ENCODE measurements around the gene CHD5.
A peak's percentile ranks its signal among the peaks of the same experiment; 100 is the strongest.

CHD5 gene

DNA sequence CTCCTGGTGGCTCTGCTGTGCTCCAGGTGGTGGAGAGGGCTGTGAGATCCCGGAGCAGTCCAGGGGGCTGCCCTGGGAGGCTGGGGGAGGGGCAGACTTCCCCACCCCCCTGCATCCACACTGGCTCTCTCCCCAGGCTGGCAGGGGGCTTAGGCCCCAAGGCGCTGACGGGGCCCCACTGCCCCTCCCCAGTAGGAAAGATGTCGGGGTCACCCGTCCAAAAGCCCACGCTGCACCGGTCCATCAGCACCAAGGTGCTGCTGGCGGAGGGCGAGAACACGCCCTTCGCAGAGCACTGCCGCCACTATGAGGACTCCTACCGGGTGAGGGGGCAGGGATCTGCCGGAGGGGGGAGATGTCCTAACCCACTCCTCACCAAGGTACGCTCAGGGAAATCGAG, 31.6 kb upstream of the CHD5 start:
- Histone ChIP-seq H3K9me3 (ENCODE audit: control insufficient read depth in 2 of 2, low read length in 2 of 2) (no peaks in the 10 kb centered on the region), H3K4me3 (ENCODE audit: low read length in 2 of 2) (no peak overlapping the region), H3K4me1 (ENCODE audit: control insufficient read depth, insufficient read depth, low read length) (peaks cover 22% of the 10 kb centered on the region), H3K27me3 (ENCODE audit: control insufficient read depth in 1 of 2, insufficient read depth in 2 of 2, low read length in 2 of 2) (no peaks in the 10 kb centered on the region), H3K36me3 (ENCODE audit: control insufficient read depth in 2 of 2, insufficient read depth in 2 of 2, low read length in 2 of 2) (peaks cover 0 to 3% of the 10 kb centered on the region in 2 donors), H3K27ac (ENCODE audit: low read length) (no peak overlapping the region), H3K9ac (ENCODE audit: low read length in 2 of 2) (no peak overlapping the region)

DNA sequence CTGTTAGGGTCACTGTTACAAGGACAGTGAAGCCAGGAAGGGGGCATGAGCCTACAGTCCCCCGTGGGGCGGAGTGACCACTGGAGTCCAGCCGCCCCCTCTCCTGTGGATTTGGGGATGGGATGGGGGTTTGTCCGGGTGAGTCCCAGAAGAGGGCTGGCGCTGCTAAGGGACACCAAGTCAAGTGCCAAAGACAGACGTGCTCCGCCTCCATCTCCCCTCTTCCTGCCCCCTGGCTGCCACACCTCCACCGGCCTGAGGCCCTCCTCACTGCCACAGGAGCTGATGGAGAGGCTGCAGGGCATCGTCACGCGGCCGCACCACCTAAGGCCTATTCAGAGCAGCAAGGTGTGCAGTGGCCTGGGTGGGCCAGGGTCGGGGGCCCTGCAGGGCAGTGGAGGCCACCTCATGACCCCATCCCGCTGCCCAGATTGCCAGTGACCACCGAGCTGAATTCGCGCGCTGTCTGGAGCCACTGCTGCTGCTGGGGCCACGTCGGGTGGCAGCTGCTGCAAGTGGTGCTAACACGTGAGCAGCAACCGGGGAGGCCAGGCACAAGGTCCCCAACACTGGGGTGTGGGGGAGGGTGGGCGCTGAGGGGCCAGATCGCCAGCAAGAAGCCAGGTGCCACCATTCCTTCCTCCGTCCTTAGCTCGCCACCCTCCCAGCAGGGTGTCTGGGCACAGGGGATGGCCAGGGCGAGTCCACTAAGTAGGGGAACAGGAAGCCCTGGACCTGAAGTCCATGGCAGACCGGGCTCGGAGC, 30.7 kb upstream of the CHD5 start:
- H3K9ac ChIP-seq (ENCODE audit: low read length in 2 of 2): no peak overlapping the region
- H3K36me3 ChIP-seq (ENCODE audit: control insufficient read depth in 2 of 2, insufficient read depth in 2 of 2, low read length in 2 of 2): peaks cover 0 to 3% of the 10 kb centered on the region in 2 donors
- no peaks in the 10 kb centered on the region for H3K27me3 ChIP-seq (ENCODE audit: control insufficient read depth in 1 of 2, insufficient read depth in 2 of 2, low read length in 2 of 2)
- no peak overlapping the region for H3K4me3 ChIP-seq (ENCODE audit: low read length in 2 of 2)
- H3K27ac ChIP-seq (ENCODE audit: low read length): no peak overlapping the region
- H3K9me3 ChIP-seq (ENCODE audit: control insufficient read depth in 2 of 2, low read length in 2 of 2): no peaks in the 10 kb centered on the region
- H3K4me1 ChIP-seq (ENCODE audit: control insufficient read depth, insufficient read depth, low read length): peaks cover 30% of the 10 kb centered on the region

DNA sequence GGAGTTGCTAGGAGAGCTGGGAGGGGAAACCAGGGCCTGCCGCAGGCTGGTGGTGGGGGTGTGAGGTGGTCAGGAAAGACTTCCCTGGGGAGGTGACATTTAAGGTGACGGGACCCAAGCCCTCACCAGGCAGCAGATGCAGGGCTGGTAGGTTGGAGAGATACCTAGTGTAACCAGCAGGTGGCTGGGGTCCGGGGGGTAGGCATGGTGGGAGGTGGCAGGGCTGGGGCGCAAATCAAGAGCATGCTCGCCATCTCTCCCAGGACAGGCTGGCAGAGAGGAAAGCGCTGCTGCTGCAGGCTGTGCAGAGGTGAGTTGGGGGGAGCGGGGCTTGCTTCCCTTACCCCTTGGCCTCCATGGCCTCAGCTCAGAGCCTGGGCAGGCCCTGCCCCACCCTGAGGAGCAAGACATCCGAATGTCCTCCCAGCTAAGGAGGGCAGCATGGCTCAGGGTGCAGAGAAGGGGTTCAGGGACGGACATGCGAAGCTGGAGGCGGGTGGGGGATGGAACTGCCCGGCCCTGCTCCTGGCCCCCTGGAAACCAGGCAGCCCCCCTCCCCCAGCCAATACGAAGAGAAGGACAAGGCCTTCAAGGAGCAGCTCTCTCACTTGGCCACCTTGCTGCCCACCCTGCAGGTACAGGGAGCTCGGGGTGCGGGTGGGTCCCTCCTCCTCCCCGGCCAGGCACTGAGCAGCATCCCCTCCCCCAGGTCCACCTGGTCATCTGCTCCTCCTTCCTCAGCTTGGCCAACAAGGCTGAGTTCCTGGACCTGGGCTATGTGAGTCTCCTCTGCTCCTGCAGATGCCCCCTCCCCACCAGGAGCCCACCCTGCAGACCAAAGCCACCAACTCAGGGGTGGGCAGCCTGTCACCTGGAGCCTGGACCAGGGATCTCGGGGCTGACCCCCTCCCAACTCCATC, 29.8 kb upstream of the CHD5 start:
- peaks cover 0 to 3% of the 10 kb centered on the region in 2 donors for H3K36me3 ChIP-seq (ENCODE audit: control insufficient read depth in 2 of 2, insufficient read depth in 2 of 2, low read length in 2 of 2)
- H3K4me3 ChIP-seq (ENCODE audit: low read length in 2 of 2): peak overlapping the region; percentile 46 to 67
- no peaks in the 10 kb centered on the region for H3K27me3 ChIP-seq (ENCODE audit: control insufficient read depth in 1 of 2, insufficient read depth in 2 of 2, low read length in 2 of 2)
- H3K4me1 ChIP-seq (ENCODE audit: control insufficient read depth, insufficient read depth, low read length): peaks cover 38% of the 10 kb centered on the region
- H3K9ac ChIP-seq (ENCODE audit: low read length in 2 of 2): no peak overlapping the region
- no peaks in the 10 kb centered on the region for H3K9me3 ChIP-seq (ENCODE audit: control insufficient read depth in 2 of 2, low read length in 2 of 2)
- H3K27ac ChIP-seq (ENCODE audit: low read length): no peak overlapping the region

DNA sequence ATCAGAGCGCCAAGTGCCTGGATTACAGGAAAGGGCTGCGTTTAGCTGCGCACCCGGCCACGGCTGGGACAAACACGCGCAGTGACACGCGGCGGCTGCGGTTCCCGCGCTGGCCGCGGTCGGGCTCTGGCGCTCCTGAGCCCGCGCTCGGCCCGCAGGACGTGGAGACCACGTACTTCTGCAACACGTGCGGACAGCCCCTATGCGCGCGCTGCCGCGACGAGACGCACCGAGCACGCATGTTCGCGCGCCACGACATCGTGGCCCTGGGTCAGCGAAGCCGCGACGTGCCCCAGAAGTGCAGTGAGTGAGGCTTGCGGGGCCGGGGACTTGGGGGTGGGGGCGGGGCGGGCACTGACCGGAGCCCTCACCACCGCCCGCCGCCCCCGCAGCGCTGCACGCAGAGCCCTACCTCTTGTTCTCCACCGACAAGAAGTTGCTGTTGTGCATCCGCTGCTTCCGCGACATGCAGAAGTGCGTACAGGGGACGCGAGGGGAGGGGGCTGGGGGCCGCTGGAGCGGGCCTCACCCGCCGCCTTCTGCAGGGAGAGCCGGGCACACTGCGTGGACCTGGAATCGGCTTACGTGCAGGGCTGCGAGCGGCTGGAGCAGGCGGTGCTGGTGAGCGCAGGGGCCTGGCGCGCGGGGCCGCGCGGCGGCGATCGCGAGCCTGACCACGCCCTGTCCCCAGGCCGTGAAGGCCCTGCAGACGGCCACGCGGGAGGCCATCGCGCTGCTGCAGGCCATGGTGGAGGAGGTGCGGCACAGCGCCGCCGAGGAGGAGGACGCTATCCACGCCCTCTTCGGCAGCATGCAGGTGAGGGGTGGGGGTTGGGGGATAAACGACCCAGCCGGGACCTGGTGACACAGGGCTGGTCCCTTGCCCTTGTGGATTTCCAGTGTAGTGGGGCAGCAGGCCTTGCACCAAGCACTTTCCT, 28.9 kb upstream of the CHD5 start:
- Histone ChIP-seq H3K9ac (ENCODE audit: low read length in 2 of 2) (peak overlapping the region in 1 of 2 donors; percentile 27), H3K9me3 (ENCODE audit: control insufficient read depth in 2 of 2, low read length in 2 of 2) (no peaks in the 10 kb centered on the region), H3K4me1 (ENCODE audit: control insufficient read depth, insufficient read depth, low read length) (peaks cover 40% of the 10 kb centered on the region), H3K4me3 (ENCODE audit: low read length in 2 of 2) (peak overlapping the region; percentile 46 to 67), H3K27me3 (ENCODE audit: control insufficient read depth in 1 of 2, insufficient read depth in 2 of 2, low read length in 2 of 2) (no peaks in the 10 kb centered on the region), H3K27ac (ENCODE audit: low read length) (no peak overlapping the region), H3K36me3 (ENCODE audit: control insufficient read depth in 2 of 2, insufficient read depth in 2 of 2, low read length in 2 of 2) (peaks cover 0 to 3% of the 10 kb centered on the region in 2 donors)

DNA sequence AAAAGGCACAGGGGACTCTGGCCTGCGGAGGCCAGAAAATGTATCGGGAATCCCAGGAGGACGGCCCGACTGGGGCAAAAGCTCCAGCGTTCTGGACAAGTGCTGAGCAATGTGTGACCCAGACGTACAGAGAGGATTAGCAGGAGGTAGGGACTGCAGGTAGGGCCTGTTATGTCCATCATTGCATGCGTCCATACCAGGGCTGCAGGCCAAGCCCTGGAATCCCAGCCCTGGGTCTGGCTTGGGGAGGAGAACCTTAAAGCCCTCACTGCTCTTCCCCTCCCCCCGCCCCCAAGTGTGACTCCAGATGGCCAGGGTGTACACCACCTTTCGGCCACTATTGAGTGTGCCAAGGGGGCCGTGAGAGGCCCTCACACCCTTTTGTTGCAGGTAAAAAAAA, 27.8 kb upstream of the CHD5 start:
- H3K9me3 ChIP-seq (ENCODE audit: control insufficient read depth in 2 of 2, low read length in 2 of 2): no peaks in the 10 kb centered on the region
- H3K27me3 ChIP-seq (ENCODE audit: control insufficient read depth in 1 of 2, insufficient read depth in 2 of 2, low read length in 2 of 2): no peaks in the 10 kb centered on the region
- H3K4me1 ChIP-seq (ENCODE audit: control insufficient read depth, insufficient read depth, low read length): peaks cover 40% of the 10 kb centered on the region
- H3K36me3 ChIP-seq (ENCODE audit: control insufficient read depth in 2 of 2, insufficient read depth in 2 of 2, low read length in 2 of 2): peaks cover 0 to 3% of the 10 kb centered on the region in 2 donors
- H3K9ac ChIP-seq (ENCODE audit: low read length in 2 of 2): no peak overlapping the region
- H3K4me3 ChIP-seq (ENCODE audit: low read length in 2 of 2): no peak overlapping the region
- H3K27ac ChIP-seq (ENCODE audit: low read length): no peak overlapping the region

DNA sequence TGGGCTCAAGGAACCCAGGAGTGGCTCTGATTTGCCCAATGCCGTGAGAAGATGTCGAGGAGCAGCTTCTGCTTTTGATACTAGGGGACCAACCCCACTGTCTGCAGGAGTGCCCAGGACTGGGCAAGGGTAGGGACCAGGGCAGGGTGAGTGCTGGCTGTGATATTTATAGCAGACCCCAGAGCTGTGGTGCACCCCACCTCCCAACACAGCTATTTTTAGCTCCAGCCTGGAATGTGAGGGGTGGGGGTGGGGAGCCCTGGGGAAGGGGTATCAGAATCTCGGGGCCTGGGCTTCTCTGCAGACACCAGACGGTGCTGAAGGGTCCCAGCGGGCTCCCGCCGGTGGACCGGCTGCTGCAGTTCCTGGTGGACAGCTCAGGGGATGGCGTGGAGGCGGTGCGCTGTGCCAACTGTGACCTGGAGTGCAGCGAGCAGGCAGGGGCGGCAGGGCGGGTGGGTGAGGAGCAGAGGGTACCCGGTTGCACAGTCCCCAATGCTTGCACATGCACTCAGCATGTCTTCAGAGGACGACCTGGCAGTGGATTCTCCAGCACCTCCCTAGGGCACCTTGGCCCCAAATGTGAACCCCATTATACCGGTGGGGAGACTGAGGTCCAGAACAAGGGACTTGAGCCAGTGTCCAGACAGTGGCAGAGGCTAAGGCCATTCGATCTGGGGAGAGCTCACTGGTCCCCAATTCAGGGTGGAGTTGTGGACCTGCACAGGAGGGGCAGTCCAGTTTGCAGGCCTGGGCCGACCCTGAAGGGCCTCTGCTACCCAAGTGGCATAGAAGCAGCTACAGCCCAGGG, 27.2 kb upstream of the CHD5 start:
- peaks cover 40% of the 10 kb centered on the region for H3K4me1 ChIP-seq (ENCODE audit: control insufficient read depth, insufficient read depth, low read length)
- peak overlapping the region in 1 of 2 donors; percentile 75 for H3K4me3 ChIP-seq (ENCODE audit: low read length in 2 of 2)
- peaks cover 0 to 3% of the 10 kb centered on the region in 2 donors for H3K36me3 ChIP-seq (ENCODE audit: control insufficient read depth in 2 of 2, insufficient read depth in 2 of 2, low read length in 2 of 2)
- H3K27ac ChIP-seq (ENCODE audit: low read length): no peak overlapping the region
- H3K9ac ChIP-seq (ENCODE audit: low read length in 2 of 2): peak overlapping the region in 1 of 2 donors; percentile 57
- no peaks in the 10 kb centered on the region for H3K27me3 ChIP-seq (ENCODE audit: control insufficient read depth in 1 of 2, insufficient read depth in 2 of 2, low read length in 2 of 2)
- H3K9me3 ChIP-seq (ENCODE audit: control insufficient read depth in 2 of 2, low read length in 2 of 2): no peaks in the 10 kb centered on the region

DNA sequence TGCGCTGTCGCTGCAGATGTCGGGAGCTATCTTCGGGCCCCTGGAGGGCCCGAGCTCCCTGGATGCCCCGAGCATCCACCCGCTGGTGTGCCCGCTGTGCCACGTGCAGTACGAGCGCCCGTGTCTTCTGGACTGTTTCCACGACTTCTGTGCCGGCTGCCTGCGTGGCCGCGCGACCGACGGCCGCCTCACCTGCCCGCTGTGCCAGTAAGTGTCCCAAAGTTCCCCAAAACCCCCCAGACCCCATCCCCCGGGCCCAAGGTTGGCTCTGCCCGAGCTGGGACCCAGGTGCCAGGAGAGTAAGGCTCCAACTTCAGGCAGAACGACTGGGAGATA, 26.4 kb upstream of the CHD5 start:
- no peaks in the 10 kb centered on the region for H3K36me3 ChIP-seq (ENCODE audit: control insufficient read depth in 2 of 2, insufficient read depth in 2 of 2, low read length in 2 of 2)
- H3K4me1 ChIP-seq (ENCODE audit: control insufficient read depth, insufficient read depth, low read length): peaks cover 40% of the 10 kb centered on the region
- no peaks in the 10 kb centered on the region for H3K27me3 ChIP-seq (ENCODE audit: control insufficient read depth in 1 of 2, insufficient read depth in 2 of 2, low read length in 2 of 2)
- H3K4me3 ChIP-seq (ENCODE audit: low read length in 2 of 2): peak overlapping the region; percentile 59 to 75
- no peak overlapping the region for H3K27ac ChIP-seq (ENCODE audit: low read length)
- H3K9ac ChIP-seq (ENCODE audit: low read length in 2 of 2): peak overlapping the region in 1 of 2 donors; percentile 57
- H3K9me3 ChIP-seq (ENCODE audit: control insufficient read depth in 2 of 2, low read length in 2 of 2): no peaks in the 10 kb centered on the region

DNA sequence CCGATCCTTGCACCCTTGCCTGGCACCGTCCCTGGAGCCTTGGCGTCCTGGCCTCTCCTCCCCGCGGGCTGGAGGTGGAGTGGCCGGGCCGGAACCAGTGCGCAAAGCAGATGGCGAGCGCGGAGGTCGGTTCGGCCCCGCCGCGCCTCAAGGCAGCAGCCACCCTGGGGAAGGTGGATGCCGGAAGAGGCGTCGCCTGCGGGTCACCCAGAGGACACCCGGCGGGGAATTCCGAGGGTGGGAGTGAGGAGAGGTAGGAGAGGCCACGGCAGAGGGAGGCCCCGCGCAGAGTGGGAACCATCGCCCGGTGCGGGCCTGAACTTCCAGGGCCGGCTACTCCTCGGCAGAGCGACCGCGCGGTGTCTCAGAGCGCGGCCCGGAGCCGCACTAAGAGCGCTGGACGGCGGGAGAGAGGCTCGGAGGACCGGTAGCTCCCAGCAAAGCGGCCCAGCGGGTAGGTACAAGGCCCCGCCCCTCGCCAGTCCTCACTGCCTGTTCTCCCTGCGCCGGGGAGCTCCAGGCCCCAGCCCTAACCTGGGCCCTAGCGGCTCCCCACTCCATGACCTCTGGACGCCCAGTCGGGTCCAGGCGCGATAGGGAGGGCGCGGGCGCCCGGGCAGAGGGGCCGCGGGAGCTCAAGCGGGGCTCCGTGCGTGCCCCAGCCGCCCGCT, 25.9 kb upstream of the CHD5 start, which contains the start of gene RNF207:
Gene RNF207, plus strand, starts transcription at position 271 of the 671 bp plus-strand sequence. CDS start 417 bp downstream, outside the sequence.
- H3K27me3 ChIP-seq (ENCODE audit: control insufficient read depth in 1 of 2, insufficient read depth in 2 of 2, low read length in 2 of 2): no peaks in the 10 kb centered on the region
- H3K27ac ChIP-seq (ENCODE audit: low read length): peak within 1 kb of the TSS; percentile 46
- H3K4me1 ChIP-seq (ENCODE audit: control insufficient read depth, insufficient read depth, low read length): peaks cover 40% of the 10 kb centered on the region
- H3K4me3 ChIP-seq (ENCODE audit: low read length in 2 of 2): peak within 1 kb of the TSS; percentile 59 to 75
- H3K9ac ChIP-seq (ENCODE audit: low read length in 2 of 2): peak within 1 kb of the TSS; percentile 57 to 66
- no peaks in the 10 kb centered on the region for H3K9me3 ChIP-seq (ENCODE audit: control insufficient read depth in 2 of 2, low read length in 2 of 2)
- no peaks in the 10 kb centered on the region for H3K36me3 ChIP-seq (ENCODE audit: control insufficient read depth in 2 of 2, insufficient read depth in 2 of 2, low read length in 2 of 2)

DNA sequence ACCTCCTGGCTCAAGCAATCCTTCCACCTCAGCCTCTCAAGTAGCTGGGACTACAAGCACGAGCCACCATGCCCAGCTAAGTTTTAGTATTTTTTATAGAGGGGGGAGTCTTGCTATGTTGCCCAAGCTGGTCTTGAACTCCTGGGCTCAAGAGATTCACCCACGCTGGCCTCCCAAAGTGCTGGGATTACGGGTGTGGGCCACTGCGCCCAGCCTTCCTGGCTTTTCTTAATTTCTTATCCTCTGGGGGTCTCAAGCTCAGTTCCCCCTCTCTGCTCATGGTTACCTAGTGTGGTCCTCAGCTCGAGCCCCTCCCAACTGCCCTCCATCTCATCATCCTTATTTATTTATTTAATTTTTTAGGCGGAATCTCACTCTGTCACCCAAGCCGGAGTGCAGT, 22.1 kb upstream of the CHD5 start:
- Histone ChIP-seq H3K4me3 (ENCODE audit: low read length in 2 of 2) (no peak overlapping the region), H3K36me3 (ENCODE audit: control insufficient read depth in 2 of 2, insufficient read depth in 2 of 2, low read length in 2 of 2) (peaks cover 0 to 3% of the 10 kb centered on the region in 2 donors), H3K27ac (ENCODE audit: low read length) (no peak overlapping the region), H3K9me3 (ENCODE audit: control insufficient read depth in 2 of 2, low read length in 2 of 2) (no peaks in the 10 kb centered on the region), H3K4me1 (ENCODE audit: control insufficient read depth, insufficient read depth, low read length) (peaks cover 44% of the 10 kb centered on the region), H3K9ac (ENCODE audit: low read length in 2 of 2) (no peak overlapping the region), H3K27me3 (ENCODE audit: control insufficient read depth in 1 of 2, insufficient read depth in 2 of 2, low read length in 2 of 2) (no peaks in the 10 kb centered on the region)
